ENCODE measurements around the gene REC8.
"Not testable (repeated sequence)": the region's sequence is repeated elsewhere in the genome, so short reads cannot be mapped to it uniquely, and the experiment has no call there.

Gene REC8

GRCh38 chr14:24219080-24219479 is 47.2 kb downstream of the REC8 start:
- TF ChIP-seq CTCF (IDR thresholded peaks at IDR 0.05; ENCODE audit: low read depth, low read length, missing control alignments) = no peak
- no peak overlapping the region for H3K4me3 ChIP-seq (ENCODE audit: low read depth, low read length)

GRCh38 chr14:24219521-24219920 is 47.6 kb downstream of the REC8 start:
- no peak for DNase-seq (ENCODE audit: low read depth)
- no peak for TF ChIP-seq CTCF (IDR thresholded peaks at IDR 0.05; ENCODE audit: low read depth, low read length, missing control alignments)
- H3K4me3 ChIP-seq (ENCODE audit: low read depth, low read length) = no peak overlapping the region

More at GRCh38 chr14:24219080-24219479, 47.2 kb downstream of the REC8 start:
- DNase-seq (ENCODE audit: low read depth) = no peak

- not testable (repeated sequence) for H3K4me3 ChIP-seq (ENCODE audit: low read depth, low read length); DNase-seq (ENCODE audit: low read depth)
Observed at GRCh38 chr14:24222987-24223386, 51.1 kb downstream of the REC8 start.

GRCh38 chr14:24224618-24225071 is 52.8 kb downstream of the REC8 start:
- no peak for DNase-seq (ENCODE audit: low read depth)
- no peak for TF ChIP-seq CTCF (IDR thresholded peaks at IDR 0.05; ENCODE audit: low read depth, low read length, missing control alignments)
- no peak overlapping the region for H3K4me3 ChIP-seq (ENCODE audit: low read depth, low read length)

GRCh38 chr14:24226473-24226872 is 54.6 kb downstream of the REC8 start:
- H3K4me3 ChIP-seq (ENCODE audit: low read depth, low read length) = no peak overlapping the region
- no peak for DNase-seq (ENCODE audit: low read depth)
- no peak for TF ChIP-seq CTCF (IDR thresholded peaks at IDR 0.05; ENCODE audit: low read depth, low read length, missing control alignments)

GRCh38 chr14:24228902-24229301 is 57.0 kb downstream of the REC8 start:
- no peak for DNase-seq (ENCODE audit: low read depth)

More at GRCh38 chr14:24228902-24229301, 57.0 kb downstream of the REC8 start:
- no peak overlapping the region for H3K4me3 ChIP-seq (ENCODE audit: low read depth, low read length)
- no peak for TF ChIP-seq CTCF (IDR thresholded peaks at IDR 0.05; ENCODE audit: low read depth, low read length, missing control alignments)

All from GM12864 (cell line).